ENCODE results near the gene PAK1IP1.
A peak's percentile ranks its signal among the peaks of the same experiment; 100 is the strongest.
"Not testable (repeated sequence)": the region's sequence is repeated elsewhere in the genome, so short reads cannot be mapped to it uniquely, and the experiment has no call there.

Gene PAK1IP1

GRCh38 chr6:10746915-10747250 is 52.1 kb downstream of the PAK1IP1 start:
- no peak for DNase-seq

DNA sequence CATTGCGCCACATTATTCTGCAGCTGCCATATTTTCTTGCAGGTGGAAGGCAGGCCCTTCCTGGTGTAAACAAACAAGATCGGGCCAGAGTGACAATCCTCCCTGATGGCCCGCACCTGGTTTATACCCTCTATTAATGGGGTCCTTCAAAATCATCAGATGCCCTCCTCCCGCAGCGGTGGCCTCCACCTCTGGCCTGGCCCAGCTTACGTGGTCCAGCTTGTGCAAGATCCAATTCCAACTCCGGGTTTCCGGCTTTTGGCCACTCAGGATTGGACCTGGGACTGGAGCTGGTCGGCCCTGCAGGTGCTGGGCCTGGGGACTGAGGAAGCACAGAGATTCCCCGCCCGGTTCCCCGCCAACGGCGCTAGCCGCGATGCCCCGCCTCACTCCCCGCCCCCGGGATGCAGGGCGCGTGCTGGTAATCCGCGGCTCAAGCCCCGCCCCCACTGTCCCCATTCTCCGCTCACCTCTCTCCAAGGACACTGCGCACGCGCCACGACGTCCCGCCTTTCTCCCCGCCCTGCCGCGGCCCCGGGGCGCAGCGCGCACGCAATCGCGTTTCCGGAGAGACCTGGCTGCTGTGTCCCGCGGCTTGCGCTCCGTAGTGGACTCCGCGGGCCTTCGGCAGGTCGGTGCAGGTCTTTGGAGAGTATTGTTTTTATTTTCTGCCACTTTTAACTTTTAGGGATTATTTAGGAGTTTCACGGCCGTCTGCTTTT is 52.6 kb downstream of the PAK1IP1 start, which contains the start of gene TMEM14B:
TMEM14B (plus strand) TSS at position 555 of the 722 bp plus-strand sequence. CDS start 1,441 bp downstream, outside the sequence.
- DNase-seq: peak; percentile 81

- no peak for DNase-seq
Measured at GRCh38 chr6:10749734-10750133, 55.0 kb downstream of the PAK1IP1 start.

DNA sequence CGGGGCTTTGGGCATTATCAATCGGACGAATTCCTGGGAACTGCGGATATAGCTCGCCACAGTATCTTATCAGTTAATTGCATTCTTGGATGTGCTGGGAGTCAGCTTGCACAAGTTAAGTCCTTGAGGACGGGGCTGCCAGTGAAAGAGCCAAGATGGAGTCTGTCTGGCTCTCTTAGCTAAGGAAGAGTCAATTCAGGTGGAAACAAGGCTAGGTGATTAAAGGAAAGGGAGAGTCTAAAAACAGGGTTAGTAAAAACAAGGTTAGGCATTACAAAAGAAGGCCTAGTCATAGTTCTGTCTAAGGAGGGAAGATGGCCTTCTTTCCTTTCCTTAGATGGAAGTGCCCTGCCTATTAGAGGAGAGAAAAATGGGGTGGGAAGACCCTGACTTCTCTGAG is 55.8 kb downstream of the PAK1IP1 start:
- not testable (repeated sequence) for DNase-seq

DNA sequence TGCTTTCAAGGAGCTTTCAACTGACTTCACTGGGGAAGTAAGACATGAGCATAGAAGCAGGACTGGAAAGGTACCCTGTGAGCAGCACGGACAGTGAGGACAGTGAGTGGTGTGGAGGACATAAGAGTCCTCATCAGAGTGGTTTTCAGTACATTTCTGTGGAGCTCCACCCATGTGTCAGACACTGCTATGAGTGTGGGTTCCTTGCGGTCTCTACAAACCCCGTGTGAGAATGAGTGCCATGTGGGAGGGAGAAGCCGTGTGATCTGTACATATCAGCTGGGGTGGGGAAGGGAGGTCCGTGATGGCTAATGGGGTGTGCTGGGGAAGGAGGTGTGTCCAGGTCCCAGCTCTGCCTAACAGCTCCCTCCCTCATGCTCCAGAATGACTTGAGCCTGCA is 57.0 kb downstream of the PAK1IP1 start:
- not testable (repeated sequence) for DNase-seq

- no peak for DNase-seq
Measured at GRCh38 chr6:10756085-10756484, 61.3 kb downstream of the PAK1IP1 start.

Data from NCI-H510A (cell line).